Left ventricle myocardium inferior (tissue), 1 donor: Measurements from ENCODE around the gene DDX41. TPM values are rescaled to one million over a fixed set of nuclear protein-coding genes. Genes with fewer than 3 reads are reported as not detected.
A peak's percentile ranks its signal among the peaks of the same experiment; 100 is the strongest.

ENCODE experiments used
- DNase-seq: peaks from one replicate; pipeline ENCODE4 v3.0.0-alpha.2; 2020
- H3K27ac ChIP-seq: fragments of 200-600 bp; replicated peaks from 2 replicates; pipeline ENCODE4 v1.8.0; 2021
- H3K27me3 ChIP-seq: fragments of 200-600 bp; 2 replicates; pipeline ENCODE4 v1.8.0; 2021; ENCODE audit warnings: low read depth
- H3K36me3 ChIP-seq: fragments of 200-600 bp; 2 replicates; pipeline ENCODE4 v1.8.0; 2021
- H3K4me1 ChIP-seq: fragments of 200-600 bp; 2 replicates; pipeline ENCODE4 v1.8.0; 2021
- H3K4me3 ChIP-seq: fragments of 200-600 bp; 2 replicates; pipeline ENCODE4 v1.8.0; 2021; ENCODE audit warnings: mild to moderate bottlenecking, moderate library complexity
- H3K9me3 ChIP-seq: fragments of 200-600 bp; replicated peaks from 2 replicates; pipeline ENCODE4 v1.8.0; 2021
- intact Hi-C: fragments of 100-400 bp; cut with micrococcal nuclease; formaldehyde crosslinking; loops from one replicate; pipeline ENCODE4 v1.11.0; 2022
- total RNA-seq: library from RNA; stranded (reverse); fragmentation: NEBNext Ultra II Directional; extraction: Animal tissue kit (Norgen Biotek cat#: 25700); gene quantifications from one replicate; pipeline ENCODE4 v1.2.1, GENCODE V29; 2021
- TF ChIP-seq, protein P1 (sequence below): fragments of 200-600 bp; IDR thresholded peaks from 2 replicates; pipeline ENCODE4 v1.8.0; 2021; ENCODE audit warnings: antibody characterized with exemption, mild to moderate bottlenecking, borderline replicate concordance
- donor health status: DM: no; HTN: yes; CAD: no; lungs with severe emphysema.

The DDX41 gene
- total RNA-seq, 1 donor from 2014 or later, result 29.7 TPM

GRCh38 chr5:177528631-177529030, 11.9 kb upstream of the DDX41 start:
- no peaks in the 10 kb centered on the region for H3K9me3 ChIP-seq
- no peak for DNase-seq
- peaks cover 94% of the 10 kb centered on the region for H3K36me3 ChIP-seq
- intact Hi-C loops, result no loop called here
- H3K27ac ChIP-seq, result no peak overlapping the region
- TF ChIP-seq, protein P1, sequence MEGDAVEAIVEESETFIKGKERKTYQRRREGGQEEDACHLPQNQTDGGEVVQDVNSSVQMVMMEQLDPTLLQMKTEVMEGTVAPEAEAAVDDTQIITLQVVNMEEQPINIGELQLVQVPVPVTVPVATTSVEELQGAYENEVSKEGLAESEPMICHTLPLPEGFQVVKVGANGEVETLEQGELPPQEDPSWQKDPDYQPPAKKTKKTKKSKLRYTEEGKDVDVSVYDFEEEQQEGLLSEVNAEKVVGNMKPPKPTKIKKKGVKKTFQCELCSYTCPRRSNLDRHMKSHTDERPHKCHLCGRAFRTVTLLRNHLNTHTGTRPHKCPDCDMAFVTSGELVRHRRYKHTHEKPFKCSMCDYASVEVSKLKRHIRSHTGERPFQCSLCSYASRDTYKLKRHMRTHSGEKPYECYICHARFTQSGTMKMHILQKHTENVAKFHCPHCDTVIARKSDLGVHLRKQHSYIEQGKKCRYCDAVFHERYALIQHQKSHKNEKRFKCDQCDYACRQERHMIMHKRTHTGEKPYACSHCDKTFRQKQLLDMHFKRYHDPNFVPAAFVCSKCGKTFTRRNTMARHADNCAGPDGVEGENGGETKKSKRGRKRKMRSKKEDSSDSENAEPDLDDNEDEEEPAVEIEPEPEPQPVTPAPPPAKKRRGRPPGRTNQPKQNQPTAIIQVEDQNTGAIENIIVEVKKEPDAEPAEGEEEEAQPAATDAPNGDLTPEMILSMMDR, result no peak
- no peak overlapping the region for H3K4me3 ChIP-seq
- H3K27me3 ChIP-seq, result no peaks in the 10 kb centered on the region
- H3K4me1 ChIP-seq, result peaks cover 22% of the 10 kb centered on the region

DNA sequence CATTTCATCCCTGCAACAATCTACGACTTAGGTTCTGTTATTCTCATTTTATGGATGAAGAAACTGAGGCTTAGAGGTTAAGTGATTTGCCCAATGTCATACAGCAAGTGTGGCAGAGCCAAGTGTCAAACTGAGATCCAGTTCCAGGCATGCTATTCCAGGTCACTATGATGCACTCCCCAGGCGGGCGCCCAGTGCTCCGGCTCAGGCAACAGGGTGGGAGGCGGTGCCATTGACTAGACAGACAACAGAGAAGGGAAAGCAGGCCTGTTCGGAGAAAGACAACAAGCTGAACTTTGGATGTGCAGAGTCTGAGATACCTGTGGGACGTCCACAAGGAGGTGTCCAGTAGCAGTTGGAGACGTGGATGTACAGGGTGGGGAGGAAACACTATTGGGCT, 10.8 kb upstream of the DDX41 start:
- Histone ChIP-seq H3K27me3 (no peaks in the 10 kb centered on the region), H3K27ac (no peak overlapping the region), H3K4me3 (no peak overlapping the region), H3K36me3 (peaks cover 97% of the 10 kb centered on the region), H3K4me1 (peaks cover 22% of the 10 kb centered on the region), H3K9me3 (no peaks in the 10 kb centered on the region)
- TF ChIP-seq, protein P1, result no peak
- no peak for DNase-seq
- intact Hi-C loops, result no loop called here

- TF ChIP-seq, protein P1, result no peak
- Histone ChIP-seq H3K4me1 (peaks cover 22% of the 10 kb centered on the region), H3K27ac (no peak overlapping the region), H3K36me3 (peaks cover 95% of the 10 kb centered on the region), H3K27me3 (no peaks in the 10 kb centered on the region), H3K9me3 (no peaks in the 10 kb centered on the region), H3K4me3 (no peak overlapping the region)
- DNase-seq, result no peak
- intact Hi-C loops, result no loop called here
Measured at GRCh38 chr5:177526791-177527190, 10.0 kb upstream of the DDX41 start.

- TF ChIP-seq, protein P1, result no peak
- Histone ChIP-seq H3K27me3 (no peaks in the 10 kb centered on the region), H3K27ac (no peak overlapping the region), H3K9me3 (no peaks in the 10 kb centered on the region), H3K4me3 (no peak overlapping the region), H3K4me1 (peaks cover 21% of the 10 kb centered on the region), H3K36me3 (peaks cover 95% of the 10 kb centered on the region)
- intact Hi-C loops, result no loop called here
- no peak for DNase-seq
Measured at GRCh38 chr5:177526191-177526590, 9.4 kb upstream of the DDX41 start.

- H3K9me3 ChIP-seq, result no peaks in the 10 kb centered on the region
- no peaks in the 10 kb centered on the region for H3K27me3 ChIP-seq
- no peak for DNase-seq
- peaks cover 95% of the 10 kb centered on the region for H3K36me3 ChIP-seq
- no peak overlapping the region for H3K4me3 ChIP-seq
- intact Hi-C loops, result no loop called here
- TF ChIP-seq, protein P1, result no peak
- H3K27ac ChIP-seq, result peak overlapping the region; percentile 50
- peaks cover 14% of the 10 kb centered on the region for H3K4me1 ChIP-seq
Measured at GRCh38 chr5:177524941-177525655, 8.3 kb upstream of the DDX41 start.
